Adrenal gland (tissue), 12 donors: Measurements from ENCODE around the gene DACH2. TPM values are rescaled to one million over a fixed set of nuclear protein-coding genes. Genes with fewer than 3 reads are reported as not detected.

ENCODE experiments used
- DNase-seq, 7 donors: peaks; one replicate each; pipeline ENCODE4 v3.0.0-alpha.2; 2019 to 2020
- H3K27ac ChIP-seq, 5 donors: fragments of 200-600 bp; sonication (generic) in 4 of 5; 1 replicate in 3 of 5; 2 replicates in 2 of 5; pipeline versions ENCODE4 v1.5.1 to v1.8.0; 2016 to 2020; ENCODE audit warnings: mild to moderate bottlenecking in 1 of 5
- H3K27me3 ChIP-seq: fragments of 200-600 bp; 2 replicates; pipeline ENCODE4 v1.8.0; 2021
- H3K36me3 ChIP-seq, 2 donors: fragments of 200-600 bp; replicated peaks in 1 of 2; 1 replicate in 1 of 2; 2 replicates in 1 of 2; pipeline versions ENCODE4 v1.5.1 to v1.8.0; 2018 to 2022
- H3K4me1 ChIP-seq, 2 donors: fragments of 200-600 bp; replicated peaks in 1 of 2; 1 replicate in 1 of 2; 2 replicates in 1 of 2; pipeline versions ENCODE4 v1.5.1 to v1.8.0; 2018 to 2021
- H3K4me3 ChIP-seq, 4 donors: fragments of 200-600 bp; sonication (generic) in 3 of 4; one replicate each; pipeline ENCODE4 v1.5.1; 2016 to 2018
- H3K9me3 ChIP-seq, 3 donors: fragments of 200-600 bp; sonication (generic) in 1 of 3; replicated peaks in 1 of 3; 1 replicate in 2 of 3; 2 replicates in 1 of 3; pipeline versions ENCODE4 v1.5.1 to v1.8.0; 2016 to 2021
- POLR2A ChIP-seq, 2 donors: fragments of 450-650 bp; IDR thresholded peaks; one replicate each; pipeline ENCODE4 v1.6.1; 2017; ENCODE audit warnings: antibody characterized with exemption in 2 of 2, mild to moderate bottlenecking in 2 of 2, moderate library complexity in 1 of 2
- whole genome bisulfite sequencing, 4 donors: extraction: QIAGEN DNeasy Blood & Tissue Kit in 2 of 4; methylation state at CpG; one replicate each; pipeline versions ENCODE4 v1.1.5 to v1.1.7; 2013 to 2017; 5-methylcytosine and 5-hydroxymethylcytosine counted together
- intact Hi-C, 2 donors: fragments of 100-400 bp; cut with DNase I; formaldehyde crosslinking; loops; one replicate each; pipeline versions ENCODE4 v1.14.1 to v1.15.0; 2022 to 2023
- polyA plus RNA-seq, 3 donors: library from polyadenylated mRNA; stranded (reverse); fragments of 200-250 nt in 2 of 3; fragments of 350-450 nt in 1 of 3; fragmentation: Illumina TruSeq in 1 of 3; extraction: RNeasy Lipid Tissue Mini Kit (QIAGEN cat#74804) in 1 of 3; gene quantifications; one replicate each; pipeline ENCODE4 v1.2.3, GENCODE V29; 2013 to 2014
- total RNA-seq, 9 donors: library from RNA; depleted of rRNA in 4 of 9; stranded (reverse); fragments of >200 nt in 4 of 9; fragments of 120-200 nt in 1 of 9; fragmentation: NEBNext Ultra II Directional in 1 of 9; extraction: Animal tissue kit (Norgen Biotek cat#: 25700) in 1 of 9; gene quantifications; one replicate each; pipeline versions ENCODE4 v1.1.0 to v1.2.4, GENCODE V29; 2013 to 2023
- TF ChIP-seq, protein P1 (sequence below), 6 experiments: fragments of 450-650 bp in 4 of 6; fragments of 200-600 bp in 2 of 6; sonication (generic) in 1 of 6; IDR thresholded peaks; 1 replicate in 5 of 6; 2 replicates in 1 of 6; pipeline versions ENCODE4 v1.5.1 to v1.8.0; 2016 to 2021; ENCODE audit warnings: antibody characterized with exemption in 6 of 6, mild to moderate bottlenecking in 2 of 6, moderate library complexity in 1 of 6
- donor health status: healthy with polysubstance abuse.
- donor health status: Bipolar disorder and iron deficiency.
- donor health status: DM: yes; HTN: yes; CAD: no.
- donor health status: DM: no; HTN: no; CAD: no.
- donor health status: DM: no; HTN: no; CAD: no.
- donor health status: DM: yes; HTN: yes; CAD: no.

Gene DACH2
- total and polyA plus RNA-seq, 12 donors = 0.08 to 7.7 (median 0.09) TPM; not detected in 6

DNA sequence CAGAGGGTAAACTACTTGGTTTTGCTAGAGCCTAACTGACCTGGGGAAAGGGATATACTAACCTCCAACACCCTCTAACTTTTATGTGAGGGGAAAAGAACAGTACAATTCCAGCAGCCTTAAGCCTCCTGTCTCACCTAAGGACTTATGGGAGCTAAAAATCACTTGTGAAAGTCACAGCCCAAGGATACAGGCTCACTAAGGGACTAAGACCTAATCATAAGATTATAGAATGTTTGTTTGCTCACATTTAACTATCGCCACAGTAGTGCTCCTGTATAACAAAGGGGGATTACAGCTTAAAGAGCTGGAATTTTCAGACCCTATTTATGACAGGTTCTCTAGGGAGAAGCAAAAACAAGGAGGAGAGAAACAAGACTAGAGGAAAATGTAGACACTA, 548.7 kb downstream of the DACH2 start:
- no peak for TF ChIP-seq POLR2A (IDR thresholded peaks at IDR 0.05)
- no peaks in the 10 kb centered on the region for H3K27me3 ChIP-seq
- no peaks in the 10 kb centered on the region for H3K4me1 ChIP-seq
- 56 to 74% (median 69%) methylated on average over 1 of the region's 1 CpG for WGBS, 4 donors
- intact Hi-C loops = no loop called here
- no peak overlapping the region for H3K4me3 ChIP-seq
- H3K36me3 ChIP-seq = no peaks in the 10 kb centered on the region
- no peak overlapping the region for H3K27ac ChIP-seq
- DNase-seq = no peak
- no peaks in the 10 kb centered on the region for H3K9me3 ChIP-seq

DNA sequence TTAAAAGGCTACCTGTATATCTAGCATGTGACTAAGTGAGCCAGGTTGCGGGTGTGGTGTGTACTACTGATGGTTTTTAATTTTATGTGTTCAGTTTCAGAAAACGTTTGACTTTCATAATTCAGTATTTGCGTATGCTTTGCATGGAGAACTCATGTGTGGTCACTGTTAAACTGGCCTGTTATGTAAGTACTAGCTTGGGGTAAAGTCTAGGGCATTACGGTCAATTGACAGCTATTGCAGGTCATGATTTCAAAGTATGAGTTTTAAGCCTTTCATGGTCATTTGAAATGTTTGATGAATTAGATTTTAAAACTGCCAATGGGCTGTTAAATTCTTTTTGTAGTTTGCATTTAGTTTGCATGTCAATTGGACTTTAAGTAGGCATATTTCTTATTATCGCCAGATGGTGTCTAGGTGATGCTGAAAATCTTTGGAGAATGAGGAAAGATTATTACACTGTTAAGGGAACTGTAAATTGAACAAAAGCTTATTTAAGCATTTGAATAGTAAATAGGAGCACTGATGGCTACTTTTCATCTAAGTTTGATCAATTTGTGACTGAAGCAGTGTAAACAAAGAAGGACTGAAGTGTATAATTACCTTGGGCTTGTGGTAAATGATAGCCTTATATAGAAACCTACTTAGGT, 563.4 kb downstream of the DACH2 start:
- no peak overlapping the region for H3K27ac ChIP-seq
- H3K36me3 ChIP-seq = no peaks in the 10 kb centered on the region
- DNase-seq = no peak
- no peaks in the 10 kb centered on the region for H3K9me3 ChIP-seq
- intact Hi-C loops = no loop called here
- WGBS, 4 donors = 69 to 82% (median 75%) methylated on average over 5 of the region's 5 CpGs
- H3K4me1 ChIP-seq = no peaks in the 10 kb centered on the region
- H3K27me3 ChIP-seq = no peaks in the 10 kb centered on the region
- TF ChIP-seq, protein P1, sequence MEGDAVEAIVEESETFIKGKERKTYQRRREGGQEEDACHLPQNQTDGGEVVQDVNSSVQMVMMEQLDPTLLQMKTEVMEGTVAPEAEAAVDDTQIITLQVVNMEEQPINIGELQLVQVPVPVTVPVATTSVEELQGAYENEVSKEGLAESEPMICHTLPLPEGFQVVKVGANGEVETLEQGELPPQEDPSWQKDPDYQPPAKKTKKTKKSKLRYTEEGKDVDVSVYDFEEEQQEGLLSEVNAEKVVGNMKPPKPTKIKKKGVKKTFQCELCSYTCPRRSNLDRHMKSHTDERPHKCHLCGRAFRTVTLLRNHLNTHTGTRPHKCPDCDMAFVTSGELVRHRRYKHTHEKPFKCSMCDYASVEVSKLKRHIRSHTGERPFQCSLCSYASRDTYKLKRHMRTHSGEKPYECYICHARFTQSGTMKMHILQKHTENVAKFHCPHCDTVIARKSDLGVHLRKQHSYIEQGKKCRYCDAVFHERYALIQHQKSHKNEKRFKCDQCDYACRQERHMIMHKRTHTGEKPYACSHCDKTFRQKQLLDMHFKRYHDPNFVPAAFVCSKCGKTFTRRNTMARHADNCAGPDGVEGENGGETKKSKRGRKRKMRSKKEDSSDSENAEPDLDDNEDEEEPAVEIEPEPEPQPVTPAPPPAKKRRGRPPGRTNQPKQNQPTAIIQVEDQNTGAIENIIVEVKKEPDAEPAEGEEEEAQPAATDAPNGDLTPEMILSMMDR (IDR thresholded peaks at IDR 0.05) = no peak
- TF ChIP-seq POLR2A (IDR thresholded peaks at IDR 0.05) = no peak
- no peak overlapping the region for H3K4me3 ChIP-seq

DNA sequence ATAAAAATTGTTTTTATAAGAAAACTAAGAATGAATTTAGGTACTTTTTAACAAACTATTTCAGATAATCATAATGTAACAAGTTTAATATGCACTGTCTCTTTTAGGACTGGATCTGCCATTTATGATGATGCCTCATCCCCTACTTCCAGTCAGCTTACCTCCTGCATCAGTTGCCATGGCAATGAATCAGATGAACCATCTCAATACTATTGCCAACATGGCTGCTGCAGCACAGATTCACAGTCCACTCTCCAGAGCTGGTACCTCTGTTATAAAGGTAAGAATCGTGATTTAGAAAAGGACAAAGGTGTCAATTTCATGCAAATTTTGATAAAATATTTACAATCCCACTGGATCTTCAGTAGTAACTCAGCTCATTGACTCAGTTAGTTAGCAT, 566.2 kb downstream of the DACH2 start:
- H3K36me3 ChIP-seq = no peaks in the 10 kb centered on the region
- no peak overlapping the region for H3K4me3 ChIP-seq
- H3K9me3 ChIP-seq = no peaks in the 10 kb centered on the region
- H3K27ac ChIP-seq = no peak overlapping the region
- no peaks in the 10 kb centered on the region for H3K27me3 ChIP-seq
- TF ChIP-seq, protein P1 (IDR thresholded peaks at IDR 0.05) = no peak
- TF ChIP-seq POLR2A (IDR thresholded peaks at IDR 0.05) = no peak
- intact Hi-C loops = no loop called here
- no peaks in the 10 kb centered on the region for H3K4me1 ChIP-seq
- no peak for DNase-seq
- WGBS, 4 donors = 8 to 35% (median 28%) methylated on average over 1 of the region's 1 CpG

DNA sequence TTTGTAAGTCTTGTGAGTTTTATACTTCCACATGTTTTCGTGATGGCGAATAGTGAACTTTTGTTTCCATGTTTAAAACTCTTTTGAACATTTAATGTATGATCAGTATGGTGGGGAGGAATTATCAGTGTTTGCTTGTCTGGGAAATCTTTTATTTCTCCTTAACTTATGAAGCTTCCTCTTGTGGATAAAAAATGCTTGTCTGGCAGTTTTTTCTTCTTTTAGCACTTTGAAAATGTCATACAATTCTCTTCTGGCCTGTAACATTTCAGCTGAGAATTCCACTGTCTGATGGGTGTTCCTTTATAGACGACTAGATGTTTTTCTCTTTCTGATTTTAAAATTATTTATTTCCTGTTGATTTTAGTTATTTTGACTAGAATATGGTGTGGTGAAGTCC, 576.0 kb downstream of the DACH2 start:
- H3K4me1 ChIP-seq = no peaks in the 10 kb centered on the region
- H3K4me3 ChIP-seq = no peak overlapping the region
- H3K36me3 ChIP-seq = no peaks in the 10 kb centered on the region
- H3K9me3 ChIP-seq = no peaks in the 10 kb centered on the region
- WGBS, 4 donors = 68 to 87% (median 77%) methylated on average over 3 of the region's 3 CpGs
- peaks cover 5% of the 10 kb centered on the region for H3K27me3 ChIP-seq
- intact Hi-C loops = no loop called here
- TF ChIP-seq, protein P1 (IDR thresholded peaks at IDR 0.05) = no peak
- no peak for TF ChIP-seq POLR2A (IDR thresholded peaks at IDR 0.05)
- no peak for DNase-seq
- H3K27ac ChIP-seq = no peak overlapping the region

DNA sequence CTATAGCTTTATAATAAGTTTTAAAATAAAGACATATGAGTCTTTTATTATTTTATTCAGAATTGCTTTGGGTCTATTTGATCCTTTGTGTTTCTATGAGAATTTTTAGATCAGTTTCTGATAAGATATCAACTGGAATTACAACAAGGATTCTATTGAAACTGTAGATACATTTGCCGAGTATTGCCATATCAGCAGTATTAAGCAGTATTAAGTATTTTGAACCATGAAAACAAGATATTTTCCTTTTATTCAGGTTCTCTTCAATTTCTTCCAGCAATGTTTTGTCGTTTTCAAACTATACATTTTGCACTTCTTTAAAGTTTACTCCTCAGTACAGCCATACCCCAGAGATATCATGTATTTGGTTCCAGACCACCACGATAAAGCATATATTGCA, 598.8 kb downstream of the DACH2 start:
- WGBS, 4 donors = 70 to 83% (median 74%) methylated on average over 3 of the region's 3 CpGs

More for the DNA sequence above, 598.8 kb downstream of the DACH2 start:
- no peaks in the 10 kb centered on the region for H3K9me3 ChIP-seq
- H3K27ac ChIP-seq = no peak overlapping the region
- intact Hi-C loops = no loop called here
- H3K27me3 ChIP-seq = no peaks in the 10 kb centered on the region
- H3K4me1 ChIP-seq = no peaks in the 10 kb centered on the region
- H3K4me3 ChIP-seq = no peak overlapping the region
- no peak for DNase-seq
- no peak for TF ChIP-seq POLR2A (IDR thresholded peaks at IDR 0.05)
- TF ChIP-seq, protein P1 (IDR thresholded peaks at IDR 0.05) = no peak
- H3K36me3 ChIP-seq = no peaks in the 10 kb centered on the region
